OCI-LY7 (cell line): ENCODE measurements around the gene GRID1.

Experiments
- CTCF ChIP-seq: fragments of 200-600 bp; sonication (generic); conservative IDR thresholded peaks from 2 replicates; pipeline ENCODE4 v1.5.1; 2014; ENCODE audit warnings: mild to moderate bottlenecking, antibody characterized with exemption, low read length, moderate library complexity, mixed read lengths
- EZH2phosphoT487 ChIP-seq: fragments of 200-600 bp; sonication (generic); IDR thresholded peaks from 2 replicates; pipeline ENCODE4 v1.6.1; 2018; ENCODE audit warnings: low read depth, borderline replicate concordance, mild to moderate bottlenecking, mixed run types, antibody characterized with exemption, low read length, moderate library complexity, mixed read lengths

- TF ChIP-seq CTCF (no peak), EZH2phosphoT487 (no peak)
Measured at GRCh38 chr10:86193841-86194240, 172.8 kb downstream of the GRID1 start.
